Ureter (tissue), 1 donor: ENCODE measurements around the gene ATP10D. TPM values are rescaled to one million over a fixed set of nuclear protein-coding genes. Genes with fewer than 3 reads are reported as not detected.
"Not testable (repeated sequence)": the region's sequence is repeated elsewhere in the genome, so short reads cannot be mapped to it uniquely, and the experiment has no call there.

ENCODE experiments used
- DNase-seq: peaks from one replicate; pipeline ENCODE4 v3.0.0-alpha.2; 2020; ENCODE audit warnings: low spot score
- total RNA-seq: library from RNA; stranded (reverse); gene quantifications from one replicate; pipeline ENCODE4 v1.2.4, GENCODE V29; 2023
- donor health status: DM: yes; HTN: yes; CAD: no.

ATP10D gene
- 35.7 TPM for total RNA-seq

DNA sequence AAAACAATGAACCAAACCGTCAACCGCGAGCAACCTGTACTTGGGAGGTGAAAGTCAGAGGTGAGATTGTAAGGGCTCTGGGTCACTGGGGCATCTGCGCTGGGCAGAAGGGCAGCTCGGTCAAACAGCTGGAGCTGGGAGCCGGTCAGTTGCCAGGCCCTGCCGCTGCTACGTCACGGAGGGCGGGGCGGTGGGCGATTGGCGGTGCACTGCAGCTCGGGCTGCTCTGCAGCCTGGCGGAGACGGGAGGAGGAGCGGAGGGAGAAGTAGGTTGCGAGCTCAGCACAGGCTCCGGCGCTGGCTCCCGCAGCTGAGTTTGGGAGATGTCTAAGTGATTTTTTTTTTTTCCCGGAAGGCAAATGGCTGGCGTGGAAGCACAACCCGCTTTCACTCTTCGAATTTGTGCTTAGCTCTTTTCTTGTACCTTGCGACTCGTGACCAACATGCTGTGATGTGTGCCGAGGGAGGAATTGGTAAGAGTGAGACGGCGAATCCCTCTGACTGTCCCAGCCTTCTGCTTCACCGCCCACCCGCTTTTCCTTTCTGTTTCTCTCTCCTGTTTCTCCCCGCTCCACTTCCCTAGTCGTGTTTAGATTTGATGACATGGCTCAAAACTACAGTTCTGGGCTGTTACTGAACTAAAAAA lies at the start of gene ATP10D:
Gene ATP10D, plus strand, starts transcription at position 229 of the 646 bp plus-strand sequence. CDS start 27,266 bp downstream, outside the sequence.
- peak; percentile 96 for DNase-seq

- no peak for DNase-seq
Measured at GRCh38 chr4:47442980-47443379, 42.1 kb upstream of the ATP10D start.

DNA sequence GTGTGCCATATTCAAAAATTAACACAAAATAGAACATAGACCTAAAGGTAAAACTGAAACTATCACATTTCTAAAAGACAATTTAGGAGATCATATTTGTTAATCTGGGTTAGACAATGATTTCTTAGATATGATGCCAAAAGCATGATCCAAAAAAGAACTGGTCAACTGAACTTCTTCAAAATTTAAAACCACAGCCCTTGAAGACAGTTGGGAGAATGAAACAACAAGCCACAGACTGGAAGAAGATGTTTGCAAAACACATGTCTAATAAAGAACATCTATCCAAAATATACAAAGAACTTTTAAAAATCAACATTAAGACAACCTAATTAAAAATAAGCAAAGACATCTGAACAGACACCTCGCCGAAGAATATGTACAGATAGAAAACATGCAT lies 41.0 kb upstream of the ATP10D start:
- no peak for DNase-seq

GRCh38 chr4:47451657-47452056 lies 33.4 kb upstream of the ATP10D start:
- no peak for DNase-seq

DNA sequence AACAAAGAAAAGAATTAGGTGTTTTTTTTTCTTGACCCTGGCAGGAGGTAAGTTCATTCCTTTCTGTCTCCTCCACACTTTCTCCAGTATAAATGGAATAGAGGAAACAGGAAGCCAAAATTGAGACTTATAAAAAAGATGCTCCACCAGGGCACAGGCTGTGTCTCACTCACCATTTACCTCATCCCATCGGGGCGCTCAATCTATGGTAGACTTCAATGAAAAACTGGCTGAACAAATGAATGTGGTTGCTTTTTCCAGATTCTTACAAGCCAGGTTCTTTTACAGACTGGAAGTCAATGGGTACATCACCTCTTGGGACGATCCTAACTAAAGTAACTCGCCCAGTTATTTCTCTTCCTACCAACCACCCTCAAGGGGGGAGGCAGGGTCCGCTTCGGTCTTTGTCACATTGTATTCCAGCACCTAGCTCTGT lies 22.3 kb upstream of the ATP10D start:
- DNase-seq, result no peak

- DNase-seq, result peak; percentile 97
Measured at GRCh38 chr4:47463235-47463956, 21.7 kb upstream of the ATP10D start, which contains the start of gene COMMD8. Gene COMMD8, minus strand, starts transcription at chr4:47463702. Its CDS starts 51 bp downstream, at chr4:47463651.

DNA sequence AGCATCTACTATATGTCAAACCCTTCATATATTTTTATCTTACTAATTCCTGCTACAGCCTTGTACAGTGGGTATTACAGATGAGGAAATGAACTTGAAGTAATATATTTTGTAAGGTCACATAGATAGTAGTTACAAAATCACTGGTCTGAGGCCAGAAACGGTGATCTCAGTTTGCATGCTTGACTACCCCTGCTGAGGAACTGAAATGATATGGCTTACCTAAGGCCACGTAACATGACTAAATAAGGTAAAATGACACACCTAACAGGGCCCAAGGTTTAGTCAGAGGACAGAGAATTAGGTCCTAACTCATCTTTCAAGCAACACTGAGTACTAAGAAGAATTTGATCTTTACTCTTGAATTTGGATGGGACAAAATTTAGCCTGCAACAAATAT lies 20.1 kb upstream of the ATP10D start:
- no peak for DNase-seq

- DNase-seq, result no peak
Measured at GRCh38 chr4:47466056-47466785, 18.9 kb upstream of the ATP10D start.

DNA sequence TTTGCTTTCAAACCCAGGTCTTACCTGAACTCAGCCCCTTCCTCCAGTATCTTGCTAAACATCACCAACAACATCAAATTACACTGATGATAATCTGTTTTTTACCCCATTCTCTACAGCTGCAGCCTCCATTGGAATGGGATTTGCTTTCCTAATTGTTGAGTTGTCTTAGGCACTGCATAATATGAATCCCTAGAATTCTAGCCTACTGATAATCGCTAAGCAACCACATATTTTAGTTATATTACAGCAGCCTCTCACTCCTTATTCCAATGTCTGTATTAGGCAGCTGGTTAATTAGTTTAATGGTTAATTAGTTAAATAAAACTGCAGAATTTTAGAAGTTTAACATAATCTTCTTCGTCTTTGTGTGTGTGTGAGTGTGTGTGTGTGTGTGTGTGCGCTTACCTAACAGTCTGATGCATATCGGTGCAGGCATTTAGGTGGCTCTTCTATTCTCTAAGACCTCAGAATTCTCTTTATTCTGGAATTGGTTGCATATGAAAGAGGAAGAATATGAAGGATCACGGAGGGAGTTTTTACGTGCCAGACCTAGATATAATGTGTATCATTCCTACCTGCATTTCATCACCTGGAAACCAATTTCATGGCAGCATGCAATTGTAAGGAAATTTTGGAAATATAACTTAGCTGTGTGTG lies 16.2 kb upstream of the ATP10D start:
- no peak for DNase-seq

- no peak for DNase-seq
Measured at GRCh38 chr4:47469951-47470350, 15.1 kb upstream of the ATP10D start.

GRCh38 chr4:47471064-47471463 lies 14.0 kb upstream of the ATP10D start:
- DNase-seq, result no peak

GRCh38 chr4:47471591-47471990 lies 13.5 kb upstream of the ATP10D start:
- DNase-seq, result no peak

- DNase-seq, result no peak
Measured at GRCh38 chr4:47473141-47473750, 11.8 kb upstream of the ATP10D start.

DNA sequence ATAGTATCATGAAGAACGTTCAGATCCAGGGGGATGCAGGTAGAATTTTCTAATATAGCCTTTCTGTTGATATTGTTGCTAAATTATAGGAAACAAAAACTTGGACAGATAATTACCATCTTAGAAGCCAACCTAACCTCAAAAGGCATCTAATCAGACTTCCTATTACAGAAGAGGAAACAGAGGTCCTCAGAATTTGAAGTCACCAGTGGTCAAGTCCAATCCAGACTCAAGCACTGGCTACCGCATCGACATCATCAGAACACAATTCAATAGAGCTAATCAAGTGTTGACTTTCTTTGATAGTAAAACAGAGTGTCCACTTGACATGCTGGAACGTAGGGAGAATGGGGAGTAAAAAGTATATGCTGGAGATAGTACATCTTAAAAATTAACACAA lies 10.3 kb upstream of the ATP10D start:
- DNase-seq, result no peak

DNA sequence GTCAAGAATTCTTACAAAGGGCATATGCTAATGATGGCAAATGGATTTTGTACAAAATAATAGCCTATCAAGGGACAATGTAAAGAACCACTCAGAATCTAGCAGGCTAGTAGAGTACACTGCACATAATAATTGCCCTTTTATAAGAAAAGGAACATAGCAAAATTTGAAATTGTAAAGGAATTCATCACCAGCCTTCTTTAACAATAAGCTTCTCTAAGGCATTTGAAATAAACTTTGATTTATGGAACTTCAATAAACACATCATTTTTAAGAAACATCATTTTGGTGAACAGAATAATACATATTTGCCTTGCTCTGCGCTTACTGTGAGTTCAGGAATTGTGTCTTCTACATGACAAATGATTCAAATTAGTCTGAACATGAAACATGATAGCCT lies 9.7 kb upstream of the ATP10D start:
- DNase-seq, result no peak

DNA sequence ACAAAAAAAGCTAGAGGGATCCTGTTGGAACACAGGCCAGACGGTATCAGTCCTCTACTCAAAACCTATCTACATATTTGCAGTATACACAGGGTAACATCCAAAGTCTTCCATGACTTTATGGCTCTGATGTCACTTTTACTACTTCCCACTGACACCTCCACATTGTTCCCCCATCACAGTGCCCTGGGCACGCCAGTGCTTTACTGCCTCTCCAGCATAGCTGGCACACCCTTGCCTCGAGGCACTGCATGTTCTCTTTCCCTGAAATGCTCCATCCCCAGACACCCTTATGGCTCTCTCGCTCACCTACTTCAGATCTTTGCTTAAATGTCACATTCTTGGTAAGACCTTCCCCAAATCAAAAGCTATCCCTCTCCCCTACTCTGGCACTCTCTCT lies 6.3 kb upstream of the ATP10D start:
- DNase-seq, result no peak

- no peak for DNase-seq
Measured at GRCh38 chr4:47482326-47482725, 2.7 kb upstream of the ATP10D start.

DNA sequence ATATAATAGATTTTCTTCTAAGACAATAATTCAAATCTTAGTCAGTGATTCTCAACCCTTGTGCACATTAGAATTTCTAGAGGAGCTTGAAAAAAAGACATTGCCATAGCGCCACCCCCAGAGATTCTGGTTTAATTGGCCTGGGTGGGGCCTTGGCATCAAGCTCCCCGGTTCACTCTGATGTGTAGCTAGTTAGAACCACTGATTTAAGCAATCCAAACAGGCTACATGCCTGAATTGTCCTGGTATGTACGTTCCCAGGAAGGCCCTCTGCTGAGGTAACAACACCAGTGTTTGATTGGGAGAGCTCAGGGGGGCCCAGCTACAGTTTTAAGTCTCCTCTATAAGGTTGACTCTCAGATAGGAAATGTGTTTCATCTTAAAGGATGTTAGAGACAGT lies 1.3 kb upstream of the ATP10D start:
- DNase-seq, result no peak

GRCh38 chr4:47484168-47484567 lies 907 bp upstream of the ATP10D start:
- no peak for DNase-seq

GRCh38 chr4:47485768-47486167 lies 693 bp downstream of the ATP10D start:
- DNase-seq, result no peak

- DNase-seq, result no peak
Measured at GRCh38 chr4:47486231-47486673, 1.2 kb downstream of the ATP10D start.

GRCh38 chr4:47486727-47487126 lies 1.7 kb downstream of the ATP10D start:
- DNase-seq, result not testable (repeated sequence)
